GM18909 (cell line): ENCODE measurements around the gene ATRAID.
A peak's percentile ranks its signal among the peaks of the same experiment; 100 is the strongest.

Experiments
- ATAC-seq: cut with Tn5 transposase; IDR thresholded peaks from one replicate; pipeline ENCODE4 v1.9.1; 2021; ENCODE audit warnings: mild to moderate bottlenecking; ENCODE audit not compliant: unreplicated experiment, poor library complexity

Gene ATRAID

DNA sequence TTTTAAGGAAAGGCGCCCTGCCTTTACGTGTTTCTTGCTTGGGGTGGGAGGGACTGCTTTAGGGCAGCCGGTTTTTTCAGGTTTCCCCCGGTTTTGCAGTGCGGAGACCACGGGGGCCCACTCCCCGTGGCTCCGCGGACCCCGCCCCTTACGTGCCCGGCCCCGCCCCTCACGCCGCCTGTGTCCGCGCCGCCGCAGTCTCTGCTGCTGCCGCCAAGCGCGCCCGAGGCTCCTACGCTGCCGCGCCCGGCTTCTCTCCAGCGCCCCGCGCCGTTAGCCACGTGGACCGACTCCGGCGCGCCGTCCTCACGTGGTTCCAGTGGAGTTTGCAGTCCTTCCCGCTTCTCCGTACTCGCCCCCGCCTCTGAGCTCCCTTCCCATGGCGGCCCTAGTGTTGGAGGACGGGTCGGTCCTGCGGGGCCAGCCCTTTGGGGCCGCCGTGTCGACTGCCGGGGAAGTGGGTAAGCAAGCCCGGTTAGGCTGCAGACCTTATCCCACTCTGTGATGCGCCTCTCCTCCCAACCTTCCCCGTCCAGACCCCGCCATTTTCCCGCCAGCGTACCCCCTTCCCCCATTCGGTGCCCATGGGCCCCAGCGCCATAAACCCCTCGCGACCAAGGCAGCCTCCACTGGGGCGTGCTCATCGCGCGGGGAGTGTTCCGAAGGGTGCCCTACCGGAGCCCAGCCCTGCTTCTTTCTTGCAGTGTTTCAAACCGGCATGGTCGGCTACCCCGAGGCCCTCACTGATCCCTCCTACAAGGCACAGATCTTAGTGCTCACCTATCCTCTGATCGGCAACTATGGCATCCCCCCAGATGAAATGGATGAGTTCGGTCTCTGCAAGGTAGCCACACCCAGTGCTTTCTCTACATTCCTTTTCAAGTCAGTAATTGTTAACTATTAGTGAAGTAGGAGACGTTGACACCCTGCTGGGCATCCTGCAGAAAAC lies 5.6 kb downstream of the ATRAID start, which contains the start of gene CAD:
CAD (plus strand) TSS at position 197 of the 949 bp plus-strand sequence; CDS start at position 380, 183 bp downstream.
- peak; percentile 74 for ATAC-seq

DNA sequence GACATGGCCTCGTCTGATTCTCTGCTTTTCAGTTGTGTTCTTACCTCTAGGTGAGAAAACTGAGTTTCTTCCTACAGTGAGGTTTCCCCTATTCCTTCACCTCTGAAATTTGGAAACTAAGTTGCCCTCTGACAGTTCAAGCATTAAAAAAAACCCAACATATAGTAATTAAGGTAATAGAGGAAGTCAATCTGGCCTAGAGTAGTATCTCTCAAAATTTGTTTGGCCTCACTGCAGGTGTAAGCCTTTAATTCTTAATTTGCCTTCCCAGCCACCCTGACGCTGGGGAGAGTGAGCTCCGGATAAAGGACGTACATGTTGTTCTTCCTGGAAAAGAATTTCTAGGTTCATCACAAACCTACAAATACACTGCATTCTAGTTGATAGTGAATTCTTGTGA lies 6.8 kb downstream of the ATRAID start:
- no peak for ATAC-seq

DNA sequence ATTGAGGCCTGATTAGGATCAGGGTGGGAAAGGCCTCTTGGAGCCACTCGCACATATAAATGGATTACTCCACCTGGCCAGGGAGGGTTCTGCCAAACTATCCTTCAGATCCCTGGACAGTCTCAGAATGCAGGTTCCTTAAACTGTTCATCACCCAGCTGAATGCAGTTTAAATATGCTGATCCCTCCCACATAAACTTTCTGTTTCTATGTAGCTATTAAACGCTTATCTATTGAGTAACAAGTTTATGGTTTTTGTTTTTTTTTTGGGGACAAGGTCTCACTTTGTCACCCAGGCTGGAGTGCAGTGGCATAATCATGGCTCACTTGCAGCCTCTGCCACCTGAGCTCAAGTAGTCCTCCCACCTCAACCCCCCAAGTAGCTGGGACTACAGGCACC lies 7.2 kb downstream of the ATRAID start:
- ATAC-seq = no peak

DNA sequence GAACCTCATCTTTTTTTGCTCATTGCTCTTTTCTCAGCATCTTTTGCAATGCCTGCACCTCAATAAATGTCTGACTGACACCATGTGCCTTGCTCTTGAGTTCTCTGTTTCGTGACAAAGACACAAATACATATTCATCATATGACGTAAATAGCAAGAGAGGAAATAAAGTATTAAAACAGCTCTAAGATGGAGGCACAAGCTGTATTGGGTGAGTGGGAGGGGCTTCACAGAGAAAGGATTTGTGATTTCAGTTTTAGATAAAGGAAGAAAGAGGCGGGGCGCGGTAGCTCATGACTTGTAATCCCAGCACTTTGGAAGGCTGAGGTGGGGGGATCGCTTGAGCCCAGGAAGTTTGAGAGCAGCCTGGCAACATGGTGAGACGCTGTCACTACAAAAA lies 8.2 kb downstream of the ATRAID start:
- ATAC-seq = no peak

DNA sequence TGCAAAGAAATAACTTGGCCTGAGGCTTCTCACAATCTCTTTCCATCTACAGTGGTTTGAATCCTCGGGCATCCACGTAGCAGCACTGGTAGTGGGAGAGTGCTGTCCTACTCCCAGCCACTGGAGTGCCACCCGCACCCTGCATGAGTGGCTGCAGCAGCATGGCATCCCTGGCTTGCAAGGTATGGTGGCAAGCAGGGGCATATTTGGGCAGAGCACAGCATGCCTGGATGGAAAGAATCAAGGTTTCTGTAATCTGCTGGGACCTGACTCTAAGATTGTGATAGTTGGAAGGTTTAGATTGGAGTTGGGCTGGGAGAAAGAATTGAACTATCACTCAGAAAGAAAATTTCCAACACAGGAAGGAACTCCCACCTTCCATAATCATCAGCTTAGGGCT lies 9.3 kb downstream of the ATRAID start:
- no peak for ATAC-seq

DNA sequence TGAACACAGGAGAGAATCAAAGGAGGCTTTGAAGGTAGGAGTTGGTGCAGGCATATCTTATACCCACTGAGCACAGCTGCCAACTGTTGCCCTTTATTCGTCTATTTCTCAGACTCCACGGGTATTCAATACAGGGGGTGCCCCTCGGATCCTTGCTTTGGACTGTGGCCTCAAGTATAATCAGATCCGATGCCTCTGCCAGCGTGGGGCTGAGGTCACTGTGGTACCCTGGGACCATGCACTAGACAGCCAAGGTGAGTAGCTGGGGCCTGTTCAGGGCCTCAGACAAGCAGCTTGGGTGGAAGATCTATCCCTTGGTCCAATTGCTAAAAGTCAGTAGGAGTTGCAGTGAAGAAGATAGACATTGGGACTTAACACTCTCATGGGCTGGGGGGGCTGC lies 10.6 kb downstream of the ATRAID start:
- ATAC-seq = no peak

DNA sequence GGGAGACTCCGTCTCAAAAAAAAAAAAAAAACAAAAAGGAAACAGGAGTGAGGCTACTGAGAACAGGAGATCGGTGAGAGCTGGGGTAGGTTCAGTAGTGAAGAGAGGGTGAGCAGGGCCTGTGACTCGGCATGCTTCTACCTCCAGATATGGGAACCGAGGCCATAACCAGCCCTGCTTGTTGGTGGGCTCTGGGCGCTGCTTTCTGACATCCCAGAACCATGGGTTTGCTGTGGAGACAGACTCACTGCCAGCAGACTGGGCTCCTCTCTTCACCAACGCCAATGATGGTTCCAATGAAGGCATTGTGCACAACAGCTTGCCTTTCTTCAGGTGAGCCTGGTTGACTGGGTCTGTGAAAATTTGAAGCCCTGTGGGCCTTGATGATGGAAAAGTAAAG lies 11.6 kb downstream of the ATRAID start:
- no peak for ATAC-seq

DNA sequence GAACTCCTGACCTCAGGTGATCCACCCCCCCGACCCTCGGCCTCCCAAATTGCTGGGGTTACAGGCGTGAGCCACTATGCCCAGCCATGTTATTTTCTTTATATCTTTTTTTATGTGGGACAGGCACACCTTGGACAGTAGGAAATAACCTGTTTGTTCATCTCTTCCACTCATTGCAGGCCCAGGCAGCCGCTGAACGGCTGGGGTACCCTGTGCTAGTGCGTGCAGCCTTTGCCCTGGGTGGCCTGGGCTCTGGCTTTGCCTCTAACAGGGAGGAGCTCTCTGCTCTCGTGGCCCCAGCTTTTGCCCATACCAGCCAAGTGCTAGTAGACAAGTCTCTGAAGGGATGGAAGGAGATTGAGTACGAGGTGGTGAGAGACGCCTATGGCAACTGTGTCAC lies 13.7 kb downstream of the ATRAID start:
- no peak for ATAC-seq

DNA sequence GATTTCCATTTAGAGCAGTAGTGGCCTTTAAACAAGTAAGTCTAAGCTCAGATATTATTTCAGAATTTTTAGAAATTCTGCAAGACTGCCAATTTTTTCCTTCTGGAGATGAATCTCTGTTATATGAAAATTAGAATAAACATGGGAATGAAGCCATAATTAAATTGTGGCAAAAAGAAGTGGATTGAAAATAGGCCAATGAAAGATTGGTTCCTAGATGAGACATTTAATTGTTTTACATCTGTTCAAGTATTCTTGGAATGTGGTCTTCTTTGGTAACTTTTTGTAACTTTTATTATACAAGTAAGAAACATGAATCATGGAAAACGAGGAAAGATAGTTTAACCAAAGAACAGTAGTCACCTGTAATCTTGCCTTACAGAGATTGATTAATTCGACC lies 15.7 kb downstream of the ATRAID start:
- no peak for ATAC-seq

DNA sequence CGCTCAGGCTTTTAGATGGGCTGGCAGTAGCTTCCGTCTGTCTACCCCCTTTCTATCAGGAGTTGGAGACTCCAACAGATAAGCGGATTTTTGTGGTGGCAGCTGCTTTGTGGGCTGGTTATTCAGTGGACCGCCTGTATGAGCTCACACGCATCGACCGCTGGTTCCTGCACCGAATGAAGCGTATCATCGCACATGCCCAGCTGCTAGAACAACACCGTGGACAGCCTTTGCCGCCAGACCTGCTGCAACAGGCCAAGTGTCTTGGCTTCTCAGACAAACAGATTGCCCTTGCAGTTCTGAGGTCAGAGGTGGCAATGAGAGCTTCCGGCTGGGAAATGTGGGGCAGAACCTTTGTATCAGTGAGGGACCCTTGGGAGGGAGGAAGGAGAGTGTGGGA lies 20.1 kb downstream of the ATRAID start:
- ATAC-seq = no peak

DNA sequence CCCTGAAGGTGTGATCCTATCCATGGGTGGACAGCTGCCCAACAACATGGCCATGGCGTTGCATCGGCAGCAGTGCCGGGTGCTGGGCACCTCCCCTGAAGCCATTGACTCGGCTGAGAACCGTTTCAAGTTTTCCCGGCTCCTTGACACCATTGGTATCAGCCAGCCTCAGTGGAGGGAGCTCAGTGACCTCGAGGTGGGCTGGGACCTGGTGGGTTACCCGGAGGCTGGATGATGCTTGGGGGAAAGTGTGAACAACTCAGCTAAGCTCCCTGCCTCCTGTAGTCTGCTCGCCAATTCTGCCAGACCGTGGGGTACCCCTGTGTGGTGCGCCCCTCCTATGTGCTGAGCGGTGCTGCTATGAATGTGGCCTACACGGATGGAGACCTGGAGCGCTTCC lies 21.5 kb downstream of the ATRAID start:
- ATAC-seq = no peak

DNA sequence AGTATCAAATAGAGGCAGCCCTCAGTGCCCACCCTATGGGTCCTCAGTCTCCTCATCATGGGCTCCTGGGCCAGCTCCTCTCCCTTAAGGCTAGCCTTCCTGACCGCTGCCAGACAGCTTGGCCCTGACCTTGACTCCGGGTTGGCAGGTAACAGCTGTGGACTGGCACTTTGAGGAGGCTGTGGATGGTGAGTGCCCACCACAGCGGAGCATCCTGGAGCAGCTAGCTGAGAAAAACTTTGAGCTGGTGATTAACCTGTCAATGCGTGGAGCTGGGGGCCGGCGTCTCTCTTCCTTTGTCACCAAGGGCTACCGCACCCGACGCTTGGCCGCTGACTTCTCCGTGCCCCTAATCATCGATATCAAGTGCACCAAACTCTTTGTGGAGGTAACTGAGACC lies 24.3 kb downstream of the ATRAID start:
- no peak for ATAC-seq

DNA sequence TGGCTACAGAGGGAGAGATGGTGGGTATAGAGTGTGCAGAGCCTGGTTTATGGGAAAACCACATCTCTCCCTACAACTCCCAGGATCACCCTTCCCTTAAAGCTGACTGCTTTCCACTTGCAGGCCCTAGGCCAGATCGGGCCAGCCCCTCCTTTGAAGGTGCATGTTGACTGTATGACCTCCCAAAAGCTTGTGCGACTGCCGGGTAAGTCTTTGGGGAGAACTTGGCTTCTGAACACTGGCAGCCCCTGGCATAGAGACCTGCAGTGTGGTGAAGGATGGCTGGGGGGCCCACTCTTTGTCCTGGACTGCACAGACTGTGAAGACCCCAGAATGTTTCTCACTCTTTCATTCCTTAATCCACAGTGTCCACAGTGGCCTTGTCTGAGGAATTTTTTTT lies 24.8 kb downstream of the ATRAID start:
- ATAC-seq = no peak

DNA sequence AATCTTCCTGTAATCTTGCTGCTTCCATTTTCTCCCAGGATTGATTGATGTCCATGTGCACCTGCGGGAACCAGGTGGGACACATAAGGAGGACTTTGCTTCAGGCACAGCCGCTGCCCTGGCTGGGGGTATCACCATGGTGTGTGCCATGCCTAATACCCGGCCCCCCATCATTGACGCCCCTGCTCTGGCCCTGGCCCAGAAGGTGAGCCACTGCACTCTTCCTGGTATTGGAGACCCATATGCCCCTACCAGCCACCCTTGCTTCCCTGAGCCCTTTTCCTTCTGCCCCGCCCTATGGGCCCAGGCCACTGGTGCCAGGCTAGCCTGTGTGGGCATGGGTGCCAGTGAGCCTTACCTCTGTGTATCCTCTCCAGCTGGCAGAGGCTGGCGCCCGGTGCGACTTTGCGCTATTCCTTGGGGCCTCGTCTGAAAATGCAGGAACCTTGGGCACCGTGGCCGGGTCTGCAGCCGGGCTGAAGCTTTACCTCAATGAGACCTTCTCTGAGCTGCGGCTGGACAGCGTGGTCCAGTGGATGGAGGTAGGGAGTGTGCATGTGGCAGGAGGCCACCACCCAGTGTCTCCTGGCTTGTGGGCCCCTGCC lies 25.6 kb downstream of the ATRAID start:
- ATAC-seq = no peak

DNA sequence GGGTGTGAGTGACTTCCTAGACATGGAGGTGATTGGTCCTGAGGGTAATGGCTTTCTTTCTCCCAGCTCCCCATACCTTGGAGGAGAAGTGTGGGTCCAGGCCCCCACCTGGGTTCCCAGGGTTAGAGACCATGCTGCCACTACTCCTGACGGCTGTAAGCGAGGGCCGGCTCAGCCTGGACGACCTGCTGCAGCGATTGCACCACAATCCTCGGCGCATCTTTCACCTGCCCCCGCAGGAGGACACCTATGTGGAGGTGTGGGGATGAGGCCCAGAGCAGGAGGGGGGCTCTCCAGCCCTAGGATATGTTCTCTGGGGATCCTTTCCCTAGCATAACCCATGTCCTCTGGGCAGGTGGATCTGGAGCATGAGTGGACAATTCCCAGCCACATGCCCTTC lies 27.1 kb downstream of the ATRAID start:
- no peak for ATAC-seq

DNA sequence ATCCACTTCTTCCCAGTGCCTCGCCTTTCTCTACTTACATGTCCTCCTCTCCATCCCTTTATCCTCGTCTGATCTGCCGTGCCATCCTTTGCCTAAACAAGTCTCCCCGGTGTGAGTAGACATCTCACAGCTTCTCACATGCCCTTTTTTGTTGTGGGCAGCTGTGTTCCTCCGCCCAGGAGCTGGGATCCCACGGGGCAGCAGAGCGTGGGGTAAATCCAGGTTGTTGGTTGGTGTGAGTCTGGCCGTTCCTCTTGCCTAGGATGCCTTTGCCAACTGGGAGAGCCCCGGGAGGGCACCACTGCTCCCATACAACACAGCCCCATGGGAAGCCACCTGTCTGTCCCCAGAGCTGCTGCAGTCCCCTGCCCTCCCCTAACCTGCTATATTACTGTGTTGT lies 28.6 kb downstream of the ATRAID start:
- no peak for ATAC-seq

DNA sequence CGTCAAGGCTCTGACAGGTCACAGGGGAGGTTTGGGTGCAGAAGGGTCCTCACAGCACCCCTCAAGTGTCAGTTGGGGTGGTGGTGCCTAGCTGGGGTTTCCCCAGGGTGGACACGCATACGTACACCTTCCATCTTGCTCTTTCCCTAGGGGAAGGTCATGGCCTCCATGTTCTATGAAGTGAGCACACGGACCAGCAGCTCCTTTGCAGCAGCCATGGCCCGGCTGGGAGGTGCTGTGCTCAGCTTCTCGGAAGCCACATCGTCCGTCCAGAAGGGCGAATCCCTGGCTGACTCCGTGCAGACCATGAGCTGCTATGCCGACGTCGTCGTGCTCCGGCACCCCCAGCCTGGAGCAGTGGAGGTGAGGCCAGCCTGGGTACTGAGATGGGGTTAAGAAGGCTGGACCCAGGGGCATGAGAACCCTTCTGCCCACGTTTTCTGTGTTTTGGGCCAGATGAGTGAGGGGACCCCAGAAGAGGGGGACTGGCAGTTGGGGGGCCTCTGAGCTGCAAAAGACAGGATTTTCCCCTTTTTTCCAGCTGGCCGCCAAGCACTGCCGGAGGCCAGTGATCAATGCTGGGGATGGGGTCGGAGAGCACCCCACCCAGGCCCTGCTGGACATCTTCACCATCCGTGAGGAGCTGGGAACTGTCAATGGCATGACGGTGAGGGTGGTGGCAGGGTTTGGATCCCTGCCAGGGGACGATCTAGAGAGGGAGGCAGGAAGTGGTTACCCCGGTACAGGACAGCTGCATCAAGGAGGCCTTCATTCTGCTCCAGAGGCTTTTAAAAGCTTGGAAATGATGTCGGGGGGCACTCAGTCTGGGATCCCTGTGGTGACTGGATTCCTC lies 30.1 kb downstream of the ATRAID start:
- no peak for ATAC-seq

DNA sequence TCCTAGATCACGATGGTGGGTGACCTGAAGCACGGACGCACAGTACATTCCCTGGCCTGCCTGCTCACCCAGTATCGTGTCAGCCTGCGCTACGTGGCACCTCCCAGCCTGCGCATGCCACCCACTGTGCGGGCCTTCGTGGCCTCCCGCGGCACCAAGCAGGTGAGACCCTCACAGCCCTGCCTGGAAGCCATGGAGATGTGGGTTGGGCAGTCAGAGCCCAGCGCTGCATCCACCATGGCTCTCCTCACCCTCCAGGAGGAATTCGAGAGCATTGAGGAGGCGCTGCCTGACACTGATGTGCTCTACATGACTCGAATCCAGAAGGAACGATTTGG lies 30.7 kb downstream of the ATRAID start:
- no peak for ATAC-seq

DNA sequence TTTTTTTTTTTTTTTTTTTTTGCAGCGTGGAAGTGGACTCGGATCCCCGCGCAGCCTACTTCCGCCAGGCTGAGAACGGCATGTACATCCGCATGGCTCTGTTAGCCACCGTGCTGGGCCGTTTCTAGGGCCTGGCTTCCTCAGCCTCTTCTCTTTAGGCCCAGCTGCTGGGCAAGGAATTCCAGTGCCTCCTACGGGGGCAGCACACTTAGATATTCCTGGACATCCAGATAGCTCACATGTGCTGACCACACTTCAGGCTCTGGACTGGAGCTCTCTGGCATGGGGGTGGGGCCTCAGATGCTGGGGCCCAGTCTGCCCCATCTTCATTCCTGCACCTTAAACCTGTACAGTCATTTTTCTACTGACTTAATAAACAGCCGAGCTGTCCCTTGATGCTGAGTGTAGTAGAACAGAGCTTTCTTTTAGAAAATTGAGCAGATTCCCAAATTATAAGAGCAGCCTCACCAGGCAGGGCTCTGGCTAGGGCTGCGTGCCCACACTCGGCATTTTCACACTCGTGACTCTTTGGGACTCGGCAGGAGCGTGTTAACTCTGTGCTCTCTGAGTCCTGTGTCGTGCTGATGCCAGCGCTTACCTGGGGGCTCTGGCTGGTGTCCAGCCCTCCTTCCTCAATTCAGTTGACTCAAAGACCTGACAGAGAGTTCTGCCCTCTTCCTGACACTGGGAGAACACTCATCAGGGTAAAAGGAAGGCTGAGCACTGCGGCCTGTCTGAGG lies 31.7 kb downstream of the ATRAID start:
- ATAC-seq = no peak

DNA sequence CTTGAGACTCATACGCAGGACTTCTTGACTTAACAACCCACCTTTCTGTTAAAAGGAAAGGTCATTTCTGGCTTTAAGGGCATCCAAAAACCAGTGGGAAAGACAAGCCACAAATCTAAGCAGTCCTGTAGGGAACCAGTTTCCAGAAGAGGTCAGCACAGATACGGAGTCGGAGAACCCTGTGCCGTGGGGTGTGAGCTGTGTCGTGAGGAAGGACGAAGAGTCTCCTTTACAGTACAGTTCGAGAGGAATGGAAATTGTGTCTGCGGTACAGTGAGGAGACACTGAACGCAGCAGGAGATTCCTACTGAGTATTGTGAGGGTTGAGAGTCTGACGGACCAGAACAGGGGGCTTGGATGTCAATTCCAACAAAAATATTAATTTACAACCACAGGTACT lies 33.3 kb downstream of the ATRAID start:
- no peak for ATAC-seq
